CD4-positive, alpha-beta T cell (primary cell): ENCODE measurements around the gene CLPX. TPM values are rescaled to one million over a fixed set of nuclear protein-coding genes. Genes with fewer than 3 reads are reported as not detected.

Experiments
- ATAC-seq: fragments of 200-7000 bp; cut with Tn5 transposase; one replicate; pipeline ENCODE4 v1.10.0; 2022; ENCODE audit warnings: mild to moderate bottlenecking; ENCODE audit not compliant: poor library complexity
- CTCF ChIA-PET: fragments of 350-600 bp; sonication (Branson Sonifier 250); formaldehyde crosslinking; loops from one replicate; lab custom pipeline; 2021; ENCODE audit warnings: antibody characterized with exemption, inconsistent platforms; lab: Charles Lee
- POLR2A ChIA-PET: fragments of 350-600 bp; sonication (Branson Sonifier 250); formaldehyde crosslinking; loops from one replicate; lab custom pipeline; 2021; ENCODE audit warnings: antibody characterized with exemption, inconsistent platforms; lab: Charles Lee
- DNase-seq, 14 experiments: peaks; one replicate each; pipeline ENCODE4 v3.0.0-alpha.2; 2013 to 2020; ENCODE audit warnings: mixed read lengths in 2 of 14
- H3K27ac ChIP-seq, 2 donors: one replicate each; pipeline versions ENCODE4 v1.5.1 to v1.7.0; 2013; ENCODE audit warnings: low read length in 2 of 2, low read depth in 1 of 2, mild to moderate bottlenecking in 1 of 2
- H3K27me3 ChIP-seq, 2 experiments: 1 replicate in 1 of 2; 2 replicates in 1 of 2; pipeline versions ENCODE4 v1.6.1 to v1.7.0; 2013; ENCODE audit warnings: low read length in 2 of 2, control low read depth in 1 of 2, mild to moderate bottlenecking in 1 of 2, moderate library complexity in 1 of 2; ENCODE audit not compliant: insufficient read depth in 2 of 2, control insufficient read depth in 1 of 2
- H3K36me3 ChIP-seq: one replicate; pipeline ENCODE4 v1.6.1; 2013; ENCODE audit warnings: low read length, control low read depth; ENCODE audit not compliant: insufficient read depth
- H3K4me1 ChIP-seq: one replicate; pipeline ENCODE4 v1.6.1; 2013; ENCODE audit warnings: low read length, control low read depth; ENCODE audit not compliant: insufficient read depth
- H3K4me3 ChIP-seq: one replicate; pipeline ENCODE4 v1.5.1; 2013; ENCODE audit warnings: mild to moderate bottlenecking, low read length, moderate library complexity
- H3K9me3 ChIP-seq, 2 experiments: 1 replicate in 1 of 2; 2 replicates in 1 of 2; pipeline versions ENCODE4 v1.6.1 to v1.7.0; 2013; ENCODE audit warnings: low read length in 2 of 2, mild to moderate bottlenecking in 2 of 2, control low read depth in 1 of 2, moderate library complexity in 1 of 2; ENCODE audit not compliant: control insufficient read depth in 1 of 2, insufficient read depth in 1 of 2
- H3K27ac Mint-ChIP-seq: one replicate; pipeline ENCODE4 v1.8.0; 2020; ENCODE audit warnings: mixed read lengths
- H3K27me3 Mint-ChIP-seq: one replicate; pipeline ENCODE4 v1.8.0; 2021; ENCODE audit warnings: mixed read lengths
- H3K36me3 Mint-ChIP-seq: one replicate; pipeline ENCODE4 v1.8.0; 2021; ENCODE audit warnings: low read depth, mixed read lengths
- H3K4me1 Mint-ChIP-seq: one replicate; pipeline ENCODE4 v1.8.0; 2021; ENCODE audit warnings: low read depth, mixed read lengths
- H3K4me3 Mint-ChIP-seq: one replicate; pipeline ENCODE4 v1.8.0; 2020; ENCODE audit warnings: mild to moderate bottlenecking, mixed read lengths
- H3K9me3 Mint-ChIP-seq: one replicate; pipeline ENCODE4 v1.8.0; 2020; ENCODE audit warnings: mixed read lengths
- intact Hi-C, 2 experiments: fragments of 100-400 bp; cut with DNase I in 1 of 2; cut with micrococcal nuclease in 1 of 2; formaldehyde crosslinking; loops; one replicate each; pipeline versions ENCODE4 v1.15.1 to v1.9.0; 2023 to 2025; cut with DNase I, micrococcal nuclease
- polyA plus RNA-seq, 2 donors: library from polyadenylated mRNA; unstranded; fragments of 120-200 nt; gene quantifications; one replicate each; pipeline ENCODE4 v1.2.1, GENCODE V29; 2013
- total RNA-seq, 174 experiments: library from RNA in 2 of 174; stranded (reverse) in 2 of 174; gene quantifications; one replicate each; pipeline ENCODE4 v1.2.3 and lab custom pipeline; 2021 to 2026
- TF ChIP-seq, protein P1 (sequence below): fragments of 200-600 bp; IDR thresholded peaks from one replicate; pipeline ENCODE4 v1.8.0; 2022; ENCODE audit warnings: antibody characterized with exemption, mild to moderate bottlenecking

CLPX gene
- total RNA-seq: 10 to 100 TPM; 29.1 to 36.3 TPM
- polyA plus RNA-seq (2013, experiment 1 of 2): 39.0 TPM
- 42.6 TPM for polyA plus RNA-seq (2013, experiment 2 of 2)
- total RNA-seq (lab: John Stamatoyannopoulos, UW): 35.5 to 99.3 (median 75.6) reads per million in 172 experiments

DNA sequence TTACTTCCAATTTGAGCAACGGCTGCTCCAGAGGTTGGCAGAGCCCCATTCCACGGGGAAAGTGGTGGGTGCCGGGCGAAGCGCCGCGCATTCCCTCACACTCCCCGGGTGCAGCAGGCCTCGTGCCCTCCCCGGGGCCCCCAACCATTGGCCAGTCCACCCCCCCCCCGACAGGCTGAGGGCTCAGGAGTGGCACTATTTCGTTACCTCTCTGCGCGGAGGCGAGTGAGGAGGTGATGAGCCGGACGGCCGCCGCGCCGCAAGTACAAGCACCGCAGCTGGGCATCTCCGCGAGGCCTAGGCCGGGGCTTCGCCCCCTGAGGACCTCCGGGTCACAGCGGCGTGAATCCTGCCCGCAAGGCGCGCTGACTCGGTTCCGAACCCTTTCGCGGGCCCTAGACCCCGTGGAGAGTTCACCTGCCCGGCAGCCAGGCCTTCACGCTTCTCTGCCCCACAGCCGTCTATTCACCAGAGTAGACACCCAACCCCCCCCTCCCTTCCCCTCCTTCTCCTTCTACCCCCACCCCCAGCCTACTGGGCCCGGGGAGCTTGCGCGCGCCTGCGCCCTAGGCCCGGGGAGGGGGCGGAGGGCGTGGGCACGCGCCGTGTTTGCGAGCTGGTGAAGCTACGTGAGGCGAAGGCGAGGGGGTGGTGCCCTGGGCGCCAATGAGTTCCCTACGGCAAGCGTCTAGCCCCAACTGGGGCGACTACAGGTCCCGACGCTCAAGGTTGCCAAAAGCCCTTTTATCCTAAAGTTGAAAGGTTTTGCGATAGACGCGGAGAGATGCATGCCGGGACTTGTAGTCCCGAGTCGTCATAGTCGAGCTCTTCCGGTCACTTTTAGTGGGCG is at the start of gene CLPX:
TSS of gene CLPX (minus strand) at position 475 of the 850 bp plus-strand sequence. CDS start at position 286, 189 bp downstream.
- H3K4me1 ChIP-seq: peaks cover 29% of the 10 kb centered on the region
- intact Hi-C loops: loop anchor here (1.0 to 10.0 kb wide), 11 partner anchors 50 to 800 kb away; partner anchors contain the start of genes RNU5A-1 (in 2 of the 2), RNU5B-1 (in 2 of the 2), MTFMT (in 1 of the 2) and PARP16 (in 1 of the 2)
- ATAC-seq: peak; percentile 97
- DNase-seq: peak; percentile 84 to 99 (median 90)
- peak within 1 kb of the TSS; percentile 85 for H3K27ac Mint-ChIP-seq
- H3K4me1 Mint-ChIP-seq: peaks cover 33% of the 10 kb centered on the region
- no peaks in the 10 kb centered on the region for H3K9me3 ChIP-seq
- TF ChIP-seq, protein P1, sequence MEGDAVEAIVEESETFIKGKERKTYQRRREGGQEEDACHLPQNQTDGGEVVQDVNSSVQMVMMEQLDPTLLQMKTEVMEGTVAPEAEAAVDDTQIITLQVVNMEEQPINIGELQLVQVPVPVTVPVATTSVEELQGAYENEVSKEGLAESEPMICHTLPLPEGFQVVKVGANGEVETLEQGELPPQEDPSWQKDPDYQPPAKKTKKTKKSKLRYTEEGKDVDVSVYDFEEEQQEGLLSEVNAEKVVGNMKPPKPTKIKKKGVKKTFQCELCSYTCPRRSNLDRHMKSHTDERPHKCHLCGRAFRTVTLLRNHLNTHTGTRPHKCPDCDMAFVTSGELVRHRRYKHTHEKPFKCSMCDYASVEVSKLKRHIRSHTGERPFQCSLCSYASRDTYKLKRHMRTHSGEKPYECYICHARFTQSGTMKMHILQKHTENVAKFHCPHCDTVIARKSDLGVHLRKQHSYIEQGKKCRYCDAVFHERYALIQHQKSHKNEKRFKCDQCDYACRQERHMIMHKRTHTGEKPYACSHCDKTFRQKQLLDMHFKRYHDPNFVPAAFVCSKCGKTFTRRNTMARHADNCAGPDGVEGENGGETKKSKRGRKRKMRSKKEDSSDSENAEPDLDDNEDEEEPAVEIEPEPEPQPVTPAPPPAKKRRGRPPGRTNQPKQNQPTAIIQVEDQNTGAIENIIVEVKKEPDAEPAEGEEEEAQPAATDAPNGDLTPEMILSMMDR: no peak
- no peaks in the 10 kb centered on the region for H3K9me3 Mint-ChIP-seq
- ChIA-PET CTCF (interaction anchor here (0.9 to 2.8 kb wide), 2 partner anchors 112 to 1312 kb away, joined by 3 to 8 read pairs; partner anchors contain the start of gene SNAPC5), POLR2A (interaction anchor here (0.5 to 4.0 kb wide), 15 partner anchors 9 to 1320 kb away, joined by 3 to 60 read pairs (median 5); partner anchors contain the start of genes CIAO2A, PARP16, PDCD7 and RNU5A-1)
- H3K36me3 Mint-ChIP-seq: peaks cover 17% of the 10 kb centered on the region
- peak within 1 kb of the TSS; percentile 82 to 86 for H3K27ac ChIP-seq
- no peaks in the 10 kb centered on the region for H3K27me3 Mint-ChIP-seq
- no peaks in the 10 kb centered on the region for H3K36me3 ChIP-seq
- H3K4me3 Mint-ChIP-seq: peak within 1 kb of the TSS; percentile 94
- H3K4me3 ChIP-seq: peak within 1 kb of the TSS; percentile 91
- no peaks in the 10 kb centered on the region for H3K27me3 ChIP-seq

DNA sequence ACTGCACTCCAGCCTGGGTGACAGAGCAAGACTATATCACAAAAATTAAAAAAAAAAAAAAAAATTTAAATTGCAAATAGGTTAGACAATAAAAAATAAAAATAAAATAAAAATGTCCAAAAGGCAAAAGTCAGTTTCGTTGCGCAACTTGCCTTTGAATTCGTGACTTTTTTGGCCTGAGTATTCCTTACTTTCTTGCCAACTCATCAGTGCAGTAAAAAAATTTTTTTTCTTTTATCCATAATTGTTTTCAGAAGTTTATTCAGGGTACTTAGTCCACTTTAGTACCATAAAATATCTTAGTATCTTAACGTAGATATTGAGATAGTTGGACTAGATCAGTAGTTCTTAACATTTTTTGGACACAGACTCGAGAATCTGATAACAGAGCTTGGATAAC is 48.6 kb upstream of the CLPX start:
- TF ChIP-seq, protein P1: no peak
- Histone ChIP-seq H3K9me3 (no peaks in the 10 kb centered on the region), H3K4me3 (no peak overlapping the region), H3K27me3 (no peaks in the 10 kb centered on the region), H3K36me3 (no peaks in the 10 kb centered on the region), H3K4me1 (no peaks in the 10 kb centered on the region), H3K27ac (no peak overlapping the region)
- DNase-seq (no peak), ATAC-seq (no peak)
- no peaks in the 10 kb centered on the region for H3K27me3 Mint-ChIP-seq
- POLR2A ChIA-PET: no interaction called here
- H3K9me3 Mint-ChIP-seq: no peaks in the 10 kb centered on the region
- no peak overlapping the region for H3K4me3 Mint-ChIP-seq
- no peaks in the 10 kb centered on the region for H3K36me3 Mint-ChIP-seq
- H3K27ac Mint-ChIP-seq: no peak overlapping the region
- CTCF ChIA-PET: no interaction called here
- intact Hi-C loops: no loop called here
- H3K4me1 Mint-ChIP-seq: no peaks in the 10 kb centered on the region

DNA sequence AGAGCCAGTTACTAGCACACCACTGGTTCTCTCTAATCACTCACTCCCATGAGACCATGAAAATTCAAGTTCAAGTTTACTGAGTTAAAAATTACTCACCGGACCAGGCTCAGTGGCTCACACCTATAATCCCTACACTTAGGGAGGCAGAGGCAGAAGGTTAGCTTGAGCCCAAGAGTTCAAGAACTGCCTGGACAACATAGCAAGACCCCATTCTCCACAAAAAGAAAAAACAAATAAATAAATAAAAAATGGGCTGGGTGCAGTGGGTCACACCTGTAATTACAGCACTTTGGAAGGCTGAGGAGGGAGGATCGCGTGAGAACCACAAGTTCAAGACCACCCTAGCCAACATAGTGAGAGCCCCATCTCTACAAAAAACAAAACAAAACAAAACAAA is 47.4 kb upstream of the CLPX start:
- H3K27ac Mint-ChIP-seq: no peak overlapping the region
- H3K4me3 ChIP-seq: no peak overlapping the region
- no peaks in the 10 kb centered on the region for H3K27me3 Mint-ChIP-seq
- intact Hi-C loops: no loop called here
- H3K9me3 ChIP-seq: no peaks in the 10 kb centered on the region
- H3K27me3 ChIP-seq: no peaks in the 10 kb centered on the region
- no peaks in the 10 kb centered on the region for H3K36me3 ChIP-seq
- no peak overlapping the region for H3K4me3 Mint-ChIP-seq
- H3K9me3 Mint-ChIP-seq: no peaks in the 10 kb centered on the region
- no peak for ATAC-seq
- DNase-seq: no peak
- H3K36me3 Mint-ChIP-seq: no peaks in the 10 kb centered on the region
- POLR2A ChIA-PET: no interaction called here
- H3K27ac ChIP-seq: no peak overlapping the region
- CTCF ChIA-PET: no interaction called here
- TF ChIP-seq, protein P1: no peak
- no peaks in the 10 kb centered on the region for H3K4me1 ChIP-seq
- H3K4me1 Mint-ChIP-seq: no peaks in the 10 kb centered on the region
